Measurements from ENCODE around the gene GTPBP1. TPM values are rescaled to one million over a fixed set of nuclear protein-coding genes. Genes with fewer than 3 reads are reported as not detected.

GTPBP1 gene
- total and polyA plus RNA-seq, 9 donors = 22.5 to 45.3 (median 34.6) TPM

GRCh38 chr22:38756711-38757463 is 51.1 kb downstream of the GTPBP1 start:
- peak overlapping the region; percentile 75 for H3K4me3 ChIP-seq (ENCODE audit: low read length)
- no peak for DNase-seq

GRCh38 chr22:38757464-38757757 is 51.7 kb downstream of the GTPBP1 start:
- no peak overlapping the region for H3K4me3 ChIP-seq (ENCODE audit: low read length)
- peaks cover 58% of the 10 kb centered on the region for H3K4me1 ChIP-seq (ENCODE audit: control insufficient read depth, insufficient read depth, low read length)

More at GRCh38 chr22:38756711-38757463, 51.1 kb downstream of the GTPBP1 start:
- Histone ChIP-seq H3K27me3 (ENCODE audit: control insufficient read depth, insufficient read depth, low read length) (no peaks in the 10 kb centered on the region), H3K36me3 (ENCODE audit: control insufficient read depth, insufficient read depth, low read length) (peaks cover 13% of the 10 kb centered on the region), H3K9me3 (replicated peaks; ENCODE audit: control insufficient read depth, low read depth, low read length) (no peaks in the 10 kb centered on the region), H3K4me1 (ENCODE audit: control insufficient read depth, insufficient read depth, low read length) (peaks cover 60% of the 10 kb centered on the region), H3K27ac (ENCODE audit: low read length) (peak overlapping the region; percentile 62)
- 24% methylated on average over 6 of the region's 17 CpGs for WGBS (ENCODE audit: insufficient coverage)

GRCh38 chr22:38758276-38758945 is 52.7 kb downstream of the GTPBP1 start:
- Histone ChIP-seq H3K27ac (ENCODE audit: low read length) (no peak overlapping the region), H3K4me3 (ENCODE audit: low read length) (no peak overlapping the region), H3K36me3 (ENCODE audit: control insufficient read depth, insufficient read depth, low read length) (peaks cover 1% of the 10 kb centered on the region), H3K9me3 (replicated peaks; ENCODE audit: control insufficient read depth, low read depth, low read length) (no peaks in the 10 kb centered on the region), H3K4me1 (ENCODE audit: control insufficient read depth, insufficient read depth, low read length) (peaks cover 58% of the 10 kb centered on the region), H3K27me3 (ENCODE audit: control insufficient read depth, insufficient read depth, low read length) (no peaks in the 10 kb centered on the region)
- WGBS (ENCODE audit: insufficient coverage) = 65% methylated on average over 9 of the region's 16 CpGs
- no peak for DNase-seq

More at GRCh38 chr22:38757464-38757757, 51.7 kb downstream of the GTPBP1 start:
- H3K9me3 ChIP-seq (replicated peaks; ENCODE audit: control insufficient read depth, low read depth, low read length) = no peaks in the 10 kb centered on the region
- WGBS (ENCODE audit: insufficient coverage) = 40% methylated on average over 1 of the region's 4 CpGs
- H3K36me3 ChIP-seq (ENCODE audit: control insufficient read depth, insufficient read depth, low read length) = peaks cover 9% of the 10 kb centered on the region
- H3K27ac ChIP-seq (ENCODE audit: low read length) = no peak overlapping the region
- no peak for DNase-seq
- H3K27me3 ChIP-seq (ENCODE audit: control insufficient read depth, insufficient read depth, low read length) = no peaks in the 10 kb centered on the region

- Histone ChIP-seq H3K36me3 (ENCODE audit: control insufficient read depth, insufficient read depth, low read length) (no peaks in the 10 kb centered on the region), H3K27ac (ENCODE audit: low read length) (no peak overlapping the region), H3K9me3 (replicated peaks; ENCODE audit: control insufficient read depth, low read depth, low read length) (no peaks in the 10 kb centered on the region), H3K27me3 (ENCODE audit: control insufficient read depth, insufficient read depth, low read length) (no peaks in the 10 kb centered on the region), H3K4me3 (ENCODE audit: low read length) (no peak overlapping the region), H3K4me1 (ENCODE audit: control insufficient read depth, insufficient read depth, low read length) (peaks cover 59% of the 10 kb centered on the region)
- DNase-seq = no peak
- 87% methylated on average over 6 of the region's 7 CpGs for WGBS (ENCODE audit: insufficient coverage)
Observed at GRCh38 chr22:38759005-38759404, 53.3 kb downstream of the GTPBP1 start.

GRCh38 chr22:38760477-38761201 is 54.9 kb downstream of the GTPBP1 start:
- Histone ChIP-seq H3K27ac (ENCODE audit: low read length) (no peak overlapping the region), H3K4me1 (ENCODE audit: control insufficient read depth, insufficient read depth, low read length) (peaks cover 53% of the 10 kb centered on the region), H3K27me3 (ENCODE audit: control insufficient read depth, insufficient read depth, low read length) (no peaks in the 10 kb centered on the region), H3K9me3 (replicated peaks; ENCODE audit: control insufficient read depth, low read depth, low read length) (no peaks in the 10 kb centered on the region), H3K4me3 (ENCODE audit: low read length) (no peak overlapping the region), H3K36me3 (ENCODE audit: control insufficient read depth, insufficient read depth, low read length) (no peaks in the 10 kb centered on the region)
- DNase-seq = peak; percentile 30
- WGBS (ENCODE audit: insufficient coverage) = 55% methylated on average over 9 of the region's 12 CpGs

GRCh38 chr22:38761202-38762162 is 55.7 kb downstream of the GTPBP1 start:
- no peaks in the 10 kb centered on the region for H3K9me3 ChIP-seq (replicated peaks; ENCODE audit: control insufficient read depth, low read depth, low read length)
- no peaks in the 10 kb centered on the region for H3K36me3 ChIP-seq (ENCODE audit: control insufficient read depth, insufficient read depth, low read length)
- DNase-seq = no peak
- H3K27ac ChIP-seq (ENCODE audit: low read length) = no peak overlapping the region
- H3K27me3 ChIP-seq (ENCODE audit: control insufficient read depth, insufficient read depth, low read length) = no peaks in the 10 kb centered on the region
- H3K4me3 ChIP-seq (ENCODE audit: low read length) = no peak overlapping the region
- 58% methylated on average over 19 of the region's 20 CpGs for whole genome bisulfite sequencing (ENCODE audit: insufficient coverage)
- peaks cover 56% of the 10 kb centered on the region for H3K4me1 ChIP-seq (ENCODE audit: control insufficient read depth, insufficient read depth, low read length)

- no peaks in the 10 kb centered on the region for H3K27me3 ChIP-seq (ENCODE audit: control insufficient read depth, insufficient read depth, low read length)
- H3K27ac ChIP-seq (ENCODE audit: low read length) = no peak overlapping the region
- no peak for DNase-seq
- H3K4me3 ChIP-seq (ENCODE audit: low read length) = no peak overlapping the region
- H3K4me1 ChIP-seq (ENCODE audit: control insufficient read depth, insufficient read depth, low read length) = peaks cover 46% of the 10 kb centered on the region
- H3K36me3 ChIP-seq (ENCODE audit: control insufficient read depth, insufficient read depth, low read length) = no peaks in the 10 kb centered on the region
- H3K9me3 ChIP-seq (replicated peaks; ENCODE audit: control insufficient read depth, low read depth, low read length) = no peaks in the 10 kb centered on the region
- WGBS (ENCODE audit: insufficient coverage) = 24% methylated on average over 5 of the region's 11 CpGs
Observed at GRCh38 chr22:38762551-38762983, 56.8 kb downstream of the GTPBP1 start.

- no peaks in the 10 kb centered on the region for H3K9me3 ChIP-seq (replicated peaks; ENCODE audit: control insufficient read depth, low read depth, low read length)
- 25% methylated on average over 9 of the region's 14 CpGs for WGBS (ENCODE audit: insufficient coverage)
- no peak overlapping the region for H3K27ac ChIP-seq (ENCODE audit: low read length)
- peaks cover 34% of the 10 kb centered on the region for H3K4me1 ChIP-seq (ENCODE audit: control insufficient read depth, insufficient read depth, low read length)
- no peak overlapping the region for H3K4me3 ChIP-seq (ENCODE audit: low read length)
- peak; percentile 53 for DNase-seq
- no peaks in the 10 kb centered on the region for H3K36me3 ChIP-seq (ENCODE audit: control insufficient read depth, insufficient read depth, low read length)
- no peaks in the 10 kb centered on the region for H3K27me3 ChIP-seq (ENCODE audit: control insufficient read depth, insufficient read depth, low read length)
Observed at GRCh38 chr22:38766076-38766777, 60.5 kb downstream of the GTPBP1 start.

- peaks cover 30% of the 10 kb centered on the region for H3K4me1 ChIP-seq (ENCODE audit: control insufficient read depth, insufficient read depth, low read length)
- WGBS (ENCODE audit: insufficient coverage) = 65% methylated on average over 4 of the region's 9 CpGs
- no peaks in the 10 kb centered on the region for H3K27me3 ChIP-seq (ENCODE audit: control insufficient read depth, insufficient read depth, low read length)
- no peak for DNase-seq
- H3K4me3 ChIP-seq (ENCODE audit: low read length) = no peak overlapping the region
- no peak overlapping the region for H3K27ac ChIP-seq (ENCODE audit: low read length)
- H3K36me3 ChIP-seq (ENCODE audit: control insufficient read depth, insufficient read depth, low read length) = no peaks in the 10 kb centered on the region
- H3K9me3 ChIP-seq (replicated peaks; ENCODE audit: control insufficient read depth, low read depth, low read length) = no peaks in the 10 kb centered on the region
Observed at GRCh38 chr22:38767313-38767712, 61.6 kb downstream of the GTPBP1 start.
